Smooth muscle cell (in vitro differentiated cells): ENCODE data around the gene KIAA1217. TPM values are rescaled to one million over a fixed set of nuclear protein-coding genes. Genes with fewer than 3 reads are reported as not detected.
"Not testable (repeated sequence)": the region's sequence is repeated elsewhere in the genome, so short reads cannot be mapped to it uniquely, and the experiment has no call there.

Experiments used
- DNase-seq: peaks from one replicate; lab custom pipeline; 2025; ENCODE audit not compliant: unreplicated experiment; lab: John Stamatoyannopoulos, UW
- H2AFZ ChIP-seq: fragments of 200-600 bp; sonication (generic); 2 replicates; pipeline ENCODE4 v1.6.0; 2016; ENCODE audit warnings: antibody characterized with exemption, low read depth, mild to moderate bottlenecking
- H3F3A ChIP-seq: fragments of 200-600 bp; sonication (generic); 2 replicates; pipeline ENCODE4 v1.6.0; 2017; ENCODE audit warnings: antibody characterized with exemption, low read depth
- H3K27ac ChIP-seq: fragments of 200-600 bp; sonication (generic); 2 replicates; pipeline ENCODE4 v1.5.1; 2016; ENCODE audit warnings: low read depth, mild to moderate bottlenecking
- H3K27me3 ChIP-seq: fragments of 200-600 bp; sonication (generic); 2 replicates; pipeline ENCODE4 v1.6.1; 2016; ENCODE audit warnings: low read depth, mild to moderate bottlenecking
- H3K36me3 ChIP-seq: fragments of 200-600 bp; sonication (generic); 2 replicates; pipeline ENCODE4 v1.5.1; 2016; ENCODE audit warnings: low read depth
- H3K4me1 ChIP-seq: fragments of 200-600 bp; sonication (generic); 2 replicates; pipeline ENCODE4 v1.5.1; 2016; ENCODE audit warnings: low read depth
- H3K4me2 ChIP-seq: fragments of 200-600 bp; sonication (generic); 2 replicates; pipeline ENCODE4 v1.6.0; 2016; ENCODE audit warnings: mild to moderate bottlenecking
- H3K4me3 ChIP-seq: fragments of 200-600 bp; sonication (generic); 2 replicates; pipeline ENCODE4 v1.5.1; 2016; ENCODE audit warnings: mild to moderate bottlenecking
- H3K79me2 ChIP-seq: fragments of 200-600 bp; sonication (generic); 2 replicates; pipeline ENCODE4 v1.6.0; 2016; ENCODE audit warnings: low read depth, mild to moderate bottlenecking
- H3K9ac ChIP-seq: fragments of 200-600 bp; sonication (generic); 2 replicates; pipeline ENCODE4 v1.6.0; 2016; ENCODE audit warnings: low read depth
- H3K9me3 ChIP-seq: fragments of 200-600 bp; sonication (generic); replicated peaks from 2 replicates; pipeline ENCODE4 v1.5.1; 2016; ENCODE audit warnings: low read depth
- H4K20me1 ChIP-seq: fragments of 200-600 bp; sonication (generic); 2 replicates; pipeline ENCODE4 v1.6.0; 2016; ENCODE audit warnings: low read depth
- CTCF ChIP-seq: fragments of 200-600 bp; sonication (generic); IDR thresholded peaks from 2 replicates; pipeline ENCODE4 v1.5.1; 2017; ENCODE audit warnings: borderline replicate concordance, mild to moderate bottlenecking, antibody characterized with exemption; ENCODE audit not compliant: insufficient read depth, poor library complexity, severe bottlenecking
- WGBS: methylation state at CpG from one replicate; pipeline ENCODE4 v1.1.7; 2016; ENCODE audit warnings: low lambda C conversion rate; 5-methylcytosine and 5-hydroxymethylcytosine counted together
- polyA plus RNA-seq: library from polyadenylated mRNA; unstranded; fragments of >200 nt; fragmentation: Nextera tagmentation; extraction: Ambion mirVana; gene quantifications from 2 replicates; pipeline ENCODE4 v1.2.1, GENCODE V29; 2016
- total RNA-seq: library from RNA; depleted of rRNA; stranded (reverse); fragments of >200 nt; gene quantifications from 2 replicates; pipeline ENCODE4 v1.2.3, GENCODE V29; 2014

The KIAA1217 gene
- total and polyA plus RNA-seq, 2 experiments from 2014 or later = 43.3 to 68.8 TPM

- H3K9ac ChIP-seq = no peak overlapping the region
Measured at GRCh38 chr10:24444337-24444736, 235.4 kb downstream of the KIAA1217 start.

GRCh38 chr10:24445958-24446357, 237.0 kb downstream of the KIAA1217 start:
- H3K4me1 ChIP-seq, H3K36me3 ChIP-seq, H3K9me3 ChIP-seq, H2AFZ ChIP-seq, DNase-seq, H3K4me3 ChIP-seq, H3K27me3 ChIP-seq, H3K9ac ChIP-seq, H4K20me1 ChIP-seq: not testable (repeated sequence)
- 89% methylated on average over 2 of the region's 2 CpGs for WGBS
- Histone ChIP-seq H3K79me2 (peaks cover 16% of the 10 kb centered on the region), H3K27ac (peak overlapping the region; percentile 92), H3K4me2 (peak overlapping the region; percentile 13), H3F3A (peaks cover 22% of the 10 kb centered on the region)

More at GRCh38 chr10:24444337-24444736, 235.4 kb downstream of the KIAA1217 start:
- WGBS = 31% methylated on average over 4 of the region's 4 CpGs
- H3K27me3 ChIP-seq = no peaks in the 10 kb centered on the region
- H4K20me1 ChIP-seq = no peaks in the 10 kb centered on the region
- DNase-seq = no peak
- H3K36me3 ChIP-seq = no peaks in the 10 kb centered on the region
- peaks cover 5% of the 10 kb centered on the region for H3K79me2 ChIP-seq
- peaks cover 27% of the 10 kb centered on the region for H3F3A ChIP-seq
- TF ChIP-seq CTCF = no peak
- no peaks in the 10 kb centered on the region for H3K9me3 ChIP-seq
- H3K4me1 ChIP-seq = peaks cover 19% of the 10 kb centered on the region
- H3K4me3 ChIP-seq = no peak overlapping the region
- peak overlapping the region; percentile 95 for H3K27ac ChIP-seq
- H2AFZ ChIP-seq = no peak overlapping the region
- peak overlapping the region; percentile 29 for H3K4me2 ChIP-seq

- Histone ChIP-seq H3K9ac (peak overlapping the region; percentile 70), H3K27ac (peak overlapping the region; percentile 92), H3F3A (peaks cover 22% of the 10 kb centered on the region), H3K4me3 (no peak overlapping the region), H3K36me3 (no peaks in the 10 kb centered on the region), H4K20me1 (no peaks in the 10 kb centered on the region), H3K27me3 (no peaks in the 10 kb centered on the region), H2AFZ (no peak overlapping the region), H3K4me1 (peaks cover 5% of the 10 kb centered on the region), H3K9me3 (no peaks in the 10 kb centered on the region), H3K4me2 (peak overlapping the region; percentile 31), H3K79me2 (peaks cover 18% of the 10 kb centered on the region)
- TF ChIP-seq CTCF = no peak
- WGBS = 39% methylated on average over 6 of the region's 6 CpGs
- no peak for DNase-seq
Measured at GRCh38 chr10:24446739-24447138, 237.8 kb downstream of the KIAA1217 start.

GRCh38 chr10:24448351-24448999, 239.5 kb downstream of the KIAA1217 start:
- no peak overlapping the region for H3K4me3 ChIP-seq

More at GRCh38 chr10:24448351-24448999, 239.5 kb downstream of the KIAA1217 start:
- Histone ChIP-seq H3K79me2 (peaks cover 24% of the 10 kb centered on the region), H3K9ac (peak overlapping the region; percentile 70), H3K27me3 (no peaks in the 10 kb centered on the region), H3K9me3 (no peaks in the 10 kb centered on the region), H4K20me1 (no peaks in the 10 kb centered on the region), H2AFZ (no peak overlapping the region), H3K27ac (peak overlapping the region; percentile 92), H3K36me3 (no peaks in the 10 kb centered on the region), H3K4me2 (peak overlapping the region; percentile 87), H3F3A (peaks cover 22% of the 10 kb centered on the region), H3K4me1 (peaks cover 12% of the 10 kb centered on the region)
- no peak for TF ChIP-seq CTCF
- DNase-seq = no peak
- 20% methylated on average over 3 of the region's 3 CpGs for WGBS
